ENCODE measurements around the gene IL17RE. TPM values are rescaled to one million over a fixed set of nuclear protein-coding genes. Genes with fewer than 3 reads are reported as not detected.

The IL17RE gene
- total and polyA plus RNA-seq, 2 of the 13 experiments (the other 11 are each of a cell fraction or from before 2014, with no cell fraction given), result 14.5 to 24.1 TPM

GRCh38 chr3:9898467-9899241 is 4.0 kb upstream of the IL17RE start (continued):
- TF ChIP-seq REST (IDR thresholded peaks at IDR 0.05; ENCODE audit: borderline replicate concordance in 1 of 2, low read depth in 1 of 2, low read length in 2 of 2) (no peak), RFX3 (CRISPR knock-in tag; IDR thresholded peaks at IDR 0.05) (no peak), ZNF280B (CRISPR knock-in tag; IDR thresholded peaks at IDR 0.05; ENCODE audit: borderline replicate concordance) (0 out of 2 replicates have a peak, but pooled peaks have one; percentile 51), MTERF4 (CRISPR knock-in tag; IDR thresholded peaks at IDR 0.05) (peak; percentile 65; the same call in 1 of the 2 replicates), ZNF337 (CRISPR knock-in tag; IDR thresholded peaks at IDR 0.05; ENCODE audit: borderline replicate concordance, low read depth) (no peak), CREB1 (IDR thresholded peaks at IDR 0.05) (peak; percentile 23; the same call in 1 of the 2 replicates), CREB1 (CRISPR knock-in tag; IDR thresholded peaks at IDR 0.05) (no peak; the same call in 1 of the 2 replicates), MTA3 (CRISPR knock-in tag; IDR thresholded peaks at IDR 0.05) (no peak), ZHX2 (IDR thresholded peaks at IDR 0.05; ENCODE audit: low read depth) (0 out of 2 replicates have a peak, but pooled peaks have one; percentile 27), ZHX2 (CRISPR knock-in tag; IDR thresholded peaks at IDR 0.05; ENCODE audit: borderline replicate concordance) (no peak), KAT8 (CRISPR knock-in tag; IDR thresholded peaks at IDR 0.05) (0 out of 2 replicates have a peak, but pooled peaks have one; percentile 15), RXRB (CRISPR knock-in tag; IDR thresholded peaks at IDR 0.05; ENCODE audit: borderline replicate concordance) (0 out of 2 replicates have a peak, but pooled peaks have one; percentile 24), SOX5 (CRISPR knock-in tag; IDR thresholded peaks at IDR 0.05; ENCODE audit: borderline replicate concordance) (peak; percentile 35), TEAD2 (CRISPR knock-in tag; IDR thresholded peaks at IDR 0.05) (no peak), KDM1A (CRISPR knock-in tag; IDR thresholded peaks at IDR 0.05) (peak; percentile 91), ZNF501 (CRISPR knock-in tag; IDR thresholded peaks at IDR 0.05) (peak; percentile 54; the same call in 1 of the 2 replicates), HMG20A (CRISPR knock-in tag; IDR thresholded peaks at IDR 0.05; ENCODE audit: borderline replicate concordance) (0 out of 2 replicates have a peak, but pooled peaks have one; percentile 27)

Data from HepG2 (cell line).